Testis (tissue), 3 donors: ENCODE data around the gene TEX44. TPM values are rescaled to one million over a fixed set of nuclear protein-coding genes. Genes with fewer than 3 reads are reported as not detected.

Source experiments
- DNase-seq: peaks from one replicate; pipeline ENCODE4 v3.0.0-alpha.2; 2019
- H3K27ac ChIP-seq, 2 donors: fragments of 200-600 bp; sonication (generic); one replicate each; pipeline ENCODE4 v1.5.1; 2019
- H3K27me3 ChIP-seq: fragments of 200-600 bp; sonication (generic); one replicate; pipeline ENCODE4 v1.5.1; 2019
- H3K36me3 ChIP-seq: fragments of 200-600 bp; sonication (generic); one replicate; pipeline ENCODE4 v1.5.1; 2017; ENCODE audit warnings: low read depth; ENCODE audit errors: missing control alignments
- H3K4me1 ChIP-seq: fragments of 200-600 bp; sonication (generic); one replicate; pipeline ENCODE4 v1.5.1; 2019
- H3K4me3 ChIP-seq, 2 donors: fragments of 200-600 bp; sonication (generic); one replicate each; pipeline ENCODE4 v1.5.1; 2017 to 2019
- H3K9me3 ChIP-seq: fragments of 200-600 bp; sonication (generic); one replicate; pipeline ENCODE4 v1.5.1; 2017
- POLR2A ChIP-seq: fragments of 450-650 bp; IDR thresholded peaks from one replicate; pipeline ENCODE4 v1.6.1; 2017; ENCODE audit warnings: antibody characterized with exemption, mild to moderate bottlenecking, moderate library complexity
- WGBS, 2 donors: methylation state at CpG; one replicate each; pipeline ENCODE4 v1.1.5; 2018; 5-methylcytosine and 5-hydroxymethylcytosine counted together
- intact Hi-C: fragments of 100-400 bp; cut with DNase I; formaldehyde crosslinking; loops from one replicate; pipeline ENCODE4 v1.15.1; 2023; ENCODE audit warnings: low total_unique reads
- polyA plus RNA-seq: library from polyadenylated mRNA; stranded (reverse); fragments of 350-450 nt; fragmentation: Illumina TruSeq; extraction: RNeasy Lipid Tissue Mini Kit (QIAGEN cat#74804); gene quantifications from one replicate; pipeline ENCODE4 v1.2.3, GENCODE V29; 2014; ENCODE audit warnings: low read depth, low replicate concordance; ENCODE audit not compliant: insufficient read depth
- total RNA-seq, 2 donors: library from RNA; depleted of rRNA; stranded (reverse); fragments of >200 nt; gene quantifications; one replicate each; pipeline ENCODE4 v1.2.3, GENCODE V29; 2016
- TF ChIP-seq, protein P1 (sequence below), 3 experiments: fragments of 450-650 bp in 2 of 3; fragments of 200-600 bp in 1 of 3; sonication (generic) in 1 of 3; IDR thresholded peaks; one replicate each; pipeline ENCODE4 v1.5.1; 2016 to 2019; ENCODE audit warnings: antibody characterized with exemption in 3 of 3, mild to moderate bottlenecking in 2 of 3, moderate library complexity in 1 of 3

TEX44 gene
- total and polyA plus RNA-seq, 3 donors from 2014 or later, result 84.4 to 248 (median 166) TPM

DNA sequence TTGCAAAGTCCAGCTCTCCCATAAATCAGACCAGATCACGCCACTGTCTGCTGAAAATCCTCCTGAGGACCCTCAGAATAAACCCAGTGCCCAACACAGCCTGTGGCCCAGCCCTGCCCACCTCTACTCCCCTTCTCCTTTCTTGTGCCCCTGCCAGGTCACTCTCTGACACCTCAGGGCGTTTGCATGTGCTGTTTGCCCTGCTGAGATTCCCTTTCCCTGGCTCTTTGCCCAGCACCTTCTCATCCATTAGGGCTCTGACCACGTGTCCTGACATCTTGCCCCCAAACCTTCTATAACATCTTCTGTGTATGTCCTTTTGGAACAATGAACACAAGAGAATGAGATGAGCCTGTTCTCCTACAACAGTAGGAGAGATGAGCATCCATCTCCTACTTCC, 43.9 kb upstream of the TEX44 start:
- no peak for DNase-seq
- 78 to 85% methylated on average over 3 of the region's 3 CpGs for WGBS, 2 donors
- TF ChIP-seq, protein P1, sequence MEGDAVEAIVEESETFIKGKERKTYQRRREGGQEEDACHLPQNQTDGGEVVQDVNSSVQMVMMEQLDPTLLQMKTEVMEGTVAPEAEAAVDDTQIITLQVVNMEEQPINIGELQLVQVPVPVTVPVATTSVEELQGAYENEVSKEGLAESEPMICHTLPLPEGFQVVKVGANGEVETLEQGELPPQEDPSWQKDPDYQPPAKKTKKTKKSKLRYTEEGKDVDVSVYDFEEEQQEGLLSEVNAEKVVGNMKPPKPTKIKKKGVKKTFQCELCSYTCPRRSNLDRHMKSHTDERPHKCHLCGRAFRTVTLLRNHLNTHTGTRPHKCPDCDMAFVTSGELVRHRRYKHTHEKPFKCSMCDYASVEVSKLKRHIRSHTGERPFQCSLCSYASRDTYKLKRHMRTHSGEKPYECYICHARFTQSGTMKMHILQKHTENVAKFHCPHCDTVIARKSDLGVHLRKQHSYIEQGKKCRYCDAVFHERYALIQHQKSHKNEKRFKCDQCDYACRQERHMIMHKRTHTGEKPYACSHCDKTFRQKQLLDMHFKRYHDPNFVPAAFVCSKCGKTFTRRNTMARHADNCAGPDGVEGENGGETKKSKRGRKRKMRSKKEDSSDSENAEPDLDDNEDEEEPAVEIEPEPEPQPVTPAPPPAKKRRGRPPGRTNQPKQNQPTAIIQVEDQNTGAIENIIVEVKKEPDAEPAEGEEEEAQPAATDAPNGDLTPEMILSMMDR (IDR thresholded peaks at IDR 0.05), result no peak
- Histone ChIP-seq H3K27ac (no peak overlapping the region), H3K9me3 (no peaks in the 10 kb centered on the region), H3K36me3 (no peaks in the 10 kb centered on the region), H3K4me1 (peaks cover 12% of the 10 kb centered on the region), H3K27me3 (no peaks in the 10 kb centered on the region), H3K4me3 (no peak overlapping the region)
- intact Hi-C loops, result no loop called here

DNA sequence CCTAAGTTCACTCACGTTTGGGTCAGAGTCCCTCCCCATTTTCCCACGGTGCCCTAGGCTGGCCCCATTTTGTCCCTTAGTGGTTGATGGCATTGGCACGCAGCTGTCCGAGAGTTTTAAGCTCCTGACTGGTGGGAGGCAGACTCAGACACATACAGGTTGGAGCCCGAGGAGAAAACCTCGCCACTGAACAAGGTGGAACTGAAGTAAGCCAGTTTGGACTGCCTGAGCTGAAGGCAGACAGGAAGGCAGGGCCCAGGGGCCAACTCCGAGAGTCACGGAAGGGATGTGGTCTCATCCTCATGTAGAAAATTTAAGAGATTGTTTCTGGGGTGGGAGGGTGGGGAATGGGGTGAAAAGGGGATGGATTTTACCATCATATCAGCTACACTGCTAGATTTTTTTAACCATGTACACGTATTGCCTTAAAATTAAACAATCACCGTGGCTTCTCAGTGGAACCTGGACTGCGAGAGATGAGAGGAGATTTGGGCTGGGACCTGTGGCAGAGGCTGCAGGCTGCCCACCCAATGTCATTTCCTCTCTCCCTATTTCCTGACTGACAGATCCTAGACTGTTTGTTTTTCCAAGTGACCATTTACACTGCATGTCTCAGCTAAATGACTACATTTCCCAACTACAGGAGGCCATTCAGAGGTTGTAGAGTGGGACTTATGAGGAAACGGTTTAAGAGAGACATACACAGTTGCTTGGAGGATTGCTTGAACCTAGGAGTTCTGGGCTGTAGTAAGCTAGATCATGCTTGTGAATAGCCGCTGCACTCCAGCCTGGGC, 43.0 kb upstream of the TEX44 start:
- DNase-seq, result no peak
- 88 to 93% methylated on average over 13 of the region's 13 CpGs for WGBS, 2 donors
- intact Hi-C loops, result no loop called here

DNA sequence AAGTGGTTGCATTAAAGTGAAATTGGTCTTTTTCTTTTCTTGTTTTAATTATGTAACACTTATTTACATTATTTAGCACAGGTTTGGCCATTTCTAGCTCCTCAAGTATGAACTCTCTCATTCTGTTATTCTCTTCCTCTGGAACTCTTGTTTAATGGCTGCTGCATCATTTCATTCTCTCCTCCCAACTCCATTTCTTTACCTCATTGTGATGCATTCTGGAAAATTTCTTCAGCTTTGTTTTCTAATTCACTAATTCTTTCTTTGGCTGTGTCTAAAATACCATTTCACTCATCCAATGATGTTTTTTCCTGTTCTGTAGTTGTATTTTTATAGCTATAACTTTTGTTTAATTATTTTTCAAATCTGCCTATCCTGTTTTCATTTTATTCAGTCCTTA, 39.9 kb upstream of the TEX44 start:
- Histone ChIP-seq H3K27ac (no peak overlapping the region), H3K27me3 (no peaks in the 10 kb centered on the region), H3K9me3 (no peaks in the 10 kb centered on the region), H3K4me1 (peaks cover 17% of the 10 kb centered on the region), H3K4me3 (no peak overlapping the region), H3K36me3 (no peaks in the 10 kb centered on the region)
- DNase-seq, result no peak
- TF ChIP-seq, protein P1 (IDR thresholded peaks at IDR 0.05), result no peak
- TF ChIP-seq POLR2A, result no peak
- intact Hi-C loops, result no loop called here

More for the DNA sequence above, 43.0 kb upstream of the TEX44 start:
- no peaks in the 10 kb centered on the region for H3K36me3 ChIP-seq
- no peaks in the 10 kb centered on the region for H3K9me3 ChIP-seq
- H3K27ac ChIP-seq, result no peak overlapping the region
- H3K4me1 ChIP-seq, result peaks cover 17% of the 10 kb centered on the region
- H3K4me3 ChIP-seq, result no peak overlapping the region
- H3K27me3 ChIP-seq, result no peaks in the 10 kb centered on the region
- TF ChIP-seq, protein P1 (IDR thresholded peaks at IDR 0.05), result no peak
- no peak for TF ChIP-seq POLR2A

DNA sequence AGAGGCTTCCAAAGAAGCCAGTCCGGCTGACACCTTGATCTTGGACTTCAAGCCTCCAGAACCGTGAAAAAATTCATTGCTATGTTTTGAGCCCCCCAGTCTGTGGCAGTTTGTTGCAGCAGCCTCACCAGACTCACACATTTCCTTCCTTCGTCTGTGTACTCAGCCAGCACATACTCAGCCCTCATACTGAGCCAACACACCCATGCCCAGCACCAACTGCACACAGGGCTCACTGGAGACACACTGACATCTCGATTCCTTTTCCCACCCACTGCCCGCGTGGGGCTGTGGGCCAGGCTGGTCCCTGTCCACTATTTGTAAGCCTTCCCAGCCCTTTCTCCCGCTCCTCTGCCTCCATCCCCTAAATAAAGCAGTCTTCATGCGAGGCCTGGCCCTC, 38.3 kb upstream of the TEX44 start:
- no peaks in the 10 kb centered on the region for H3K9me3 ChIP-seq
- intact Hi-C loops, result no loop called here

More for the DNA sequence above, 38.3 kb upstream of the TEX44 start:
- Histone ChIP-seq H3K4me3 (no peak overlapping the region), H3K27me3 (no peaks in the 10 kb centered on the region), H3K27ac (peak overlapping the region; percentile 79 to 83), H3K36me3 (no peaks in the 10 kb centered on the region), H3K4me1 (peaks cover 17% of the 10 kb centered on the region)
- 43 to 51% methylated on average over 8 of the region's 8 CpGs for WGBS, 2 donors
- TF ChIP-seq POLR2A, result no peak
- TF ChIP-seq, protein P1 (IDR thresholded peaks at IDR 0.05), result no peak
- DNase-seq, result no peak
